Fibroblast of gingiva (primary cell): ENCODE data around the gene LRRC25.

Source experiments
- DNase-seq: peaks from one replicate; pipeline ENCODE4 v3.0.0-alpha.2; 2011; ENCODE audit warnings: low read depth

The LRRC25 gene

DNA sequence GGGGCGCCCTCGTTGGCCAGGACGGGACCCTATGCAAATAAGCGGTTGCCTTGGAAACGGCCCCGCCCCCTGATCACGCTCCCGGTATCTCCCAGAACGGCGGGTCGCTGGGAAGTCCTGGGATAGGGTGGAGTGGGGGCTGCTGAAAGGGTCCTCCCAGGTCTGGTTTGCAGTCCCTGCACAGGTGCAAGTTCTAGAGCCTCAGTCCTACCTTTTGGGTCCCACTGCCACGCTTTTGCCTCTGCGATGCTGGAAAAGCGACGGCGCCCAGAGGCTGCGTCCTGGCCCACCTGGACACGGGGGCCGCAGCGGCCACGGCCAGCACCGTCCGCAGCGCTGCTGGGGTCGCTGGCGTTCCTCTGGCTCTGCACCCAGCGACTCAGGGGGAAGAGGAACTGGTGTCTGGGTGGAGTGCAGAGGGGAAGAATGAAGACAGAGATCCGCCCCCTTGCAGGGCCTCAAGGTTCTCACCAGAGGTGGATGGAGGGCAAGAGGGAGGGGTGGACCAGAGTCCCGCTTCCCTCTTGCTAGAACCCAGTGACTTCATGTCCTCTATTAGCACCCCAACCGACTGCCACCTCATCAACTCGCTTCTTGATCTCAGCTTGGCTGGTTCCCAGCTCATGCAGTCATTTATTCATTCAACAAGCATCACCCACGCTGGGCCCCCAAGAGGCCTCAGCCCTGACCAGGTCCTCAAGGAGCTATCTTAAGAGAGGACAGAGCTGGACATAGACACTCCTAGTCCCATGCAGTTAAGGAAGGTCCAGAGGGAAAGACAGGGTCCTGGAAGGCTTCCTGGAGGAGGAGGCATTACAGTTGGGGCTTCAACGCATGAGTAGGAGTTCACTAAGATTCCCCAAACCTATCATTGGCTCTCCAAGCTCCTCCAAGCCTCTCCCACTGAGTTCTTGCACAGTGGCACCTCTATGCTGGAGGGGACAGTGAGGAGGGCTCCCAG lies at the start of gene LRRC25:
Gene LRRC25 (minus strand): TSS at position 381 of the 961 bp plus-strand sequence. CDS start 659 bp downstream, outside the sequence.
- DNase-seq, result no peak

GRCh38 chr19:18446811-18447359 lies 49.5 kb upstream of the LRRC25 start:
- DNase-seq, result no peak

GRCh38 chr19:18446145-18446810 lies 48.9 kb upstream of the LRRC25 start:
- no peak for DNase-seq

DNA sequence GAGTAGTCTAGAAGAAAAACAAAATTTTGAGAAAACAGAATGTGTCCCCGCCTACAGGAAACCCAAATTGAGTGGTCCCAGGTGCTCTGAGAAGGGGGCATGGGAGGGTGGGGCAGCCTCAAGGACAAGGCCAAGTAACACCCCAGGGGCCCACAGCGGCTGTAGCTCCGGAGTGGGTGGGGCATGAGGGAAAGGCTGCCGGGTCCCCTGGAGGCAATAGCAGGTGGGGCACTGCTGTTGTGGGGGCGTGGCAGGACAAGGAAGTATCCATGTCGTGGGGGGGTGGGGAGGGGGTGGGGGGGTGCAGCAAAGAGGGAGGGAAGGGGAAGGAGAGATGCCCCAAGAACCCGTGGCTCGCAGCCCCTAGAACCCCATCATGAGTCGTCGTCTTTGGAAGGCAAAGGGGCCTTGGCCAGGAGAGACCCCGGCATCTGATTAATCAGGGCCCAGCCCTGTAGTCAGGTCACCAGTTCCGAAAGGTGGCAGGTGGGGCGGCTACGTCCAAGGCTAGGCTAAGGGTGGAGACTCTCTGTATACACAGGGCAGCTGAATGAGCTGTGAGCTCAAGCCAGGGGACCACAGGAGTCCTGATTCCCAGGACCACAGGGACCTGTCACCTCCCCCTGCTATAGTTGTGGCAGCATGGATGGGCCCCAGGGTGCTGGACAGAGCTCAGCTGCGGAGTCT lies 48.0 kb upstream of the LRRC25 start:
- DNase-seq, result no peak

DNA sequence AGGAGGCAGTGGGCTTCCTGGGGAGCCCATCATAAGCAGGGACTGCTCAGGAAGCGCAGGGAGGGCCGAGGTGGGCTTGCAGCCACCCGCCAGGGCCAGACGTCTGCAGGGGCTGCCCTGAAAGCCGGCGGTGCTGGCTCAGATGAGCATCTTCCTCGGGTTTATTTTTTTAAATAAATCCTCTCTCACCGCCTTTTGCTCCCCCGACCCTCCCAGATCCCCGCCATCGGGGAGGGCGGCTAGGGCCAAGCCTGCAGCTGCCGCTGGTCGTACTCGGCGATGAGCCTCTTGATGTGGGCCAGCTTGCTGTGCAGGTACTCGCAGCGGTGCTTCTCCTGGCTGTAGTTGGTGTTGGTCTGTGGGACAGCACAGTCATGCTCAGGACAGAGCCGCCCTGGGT lies 47.1 kb upstream of the LRRC25 start:
- no peak for DNase-seq

GRCh38 chr19:18443831-18444230 lies 46.4 kb upstream of the LRRC25 start:
- no peak for DNase-seq

DNA sequence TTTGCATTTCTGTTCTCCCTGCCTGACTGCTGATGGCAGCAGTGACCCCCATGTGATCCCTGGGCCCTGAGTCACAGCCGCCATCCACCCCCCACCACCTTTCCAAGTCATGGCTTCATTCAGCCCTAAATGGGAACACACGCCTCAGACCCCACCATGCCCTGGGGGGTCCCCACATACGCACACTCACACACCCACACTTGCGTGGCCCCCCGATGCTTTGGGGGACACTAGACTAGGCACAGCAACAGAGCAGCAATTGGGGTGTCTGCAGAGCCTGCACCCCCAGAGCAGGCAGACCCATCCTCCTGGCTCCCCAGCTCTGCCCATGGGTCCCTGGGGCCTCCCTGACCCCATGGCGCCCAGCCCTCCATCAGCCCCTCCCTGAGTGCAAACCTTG lies 46.0 kb upstream of the LRRC25 start:
- DNase-seq, result no peak

- no peak for DNase-seq
These were observed 45.5 kb upstream of the LRRC25 start for GRCh38 chr19:18442941-18443340.

DNA sequence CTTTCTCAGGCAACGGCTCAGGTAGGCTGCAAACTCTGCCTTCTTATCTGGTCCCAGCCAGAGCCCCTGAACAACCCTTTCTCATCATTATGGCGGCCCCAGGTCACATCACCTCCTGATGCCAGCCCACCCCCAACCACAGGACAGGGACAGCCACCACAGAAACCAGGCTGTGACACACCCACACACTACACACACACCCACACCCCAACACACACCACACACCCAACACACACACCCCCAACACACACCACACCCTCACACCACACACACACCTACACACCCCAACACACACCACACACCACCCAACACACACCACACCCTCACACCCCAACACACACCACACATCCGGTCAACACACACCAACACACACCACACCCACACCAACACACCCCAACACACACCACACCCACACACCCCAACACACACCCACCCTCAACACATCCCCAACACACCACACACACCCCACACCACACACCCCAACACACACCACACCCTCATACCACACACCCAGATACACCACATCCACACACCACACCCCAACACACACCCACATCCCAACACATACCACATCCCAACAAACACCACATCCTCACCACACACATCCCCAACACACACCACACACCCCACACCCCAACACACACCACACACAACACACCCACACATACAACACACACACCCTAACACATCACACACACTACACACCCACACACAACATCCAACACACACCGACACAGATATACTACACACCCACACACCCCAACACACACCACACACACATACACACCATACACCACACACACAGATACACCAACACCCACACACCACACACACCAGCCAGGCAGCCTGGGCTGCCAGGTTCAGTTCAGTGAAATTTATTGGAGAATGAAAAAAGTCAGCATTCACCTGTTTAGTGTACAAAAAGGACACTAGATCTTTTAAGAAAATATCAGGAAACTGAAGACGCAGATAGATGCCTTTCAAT lies 44.7 kb upstream of the LRRC25 start:
- DNase-seq, result no peak

- DNase-seq, result no peak
These were observed 43.7 kb upstream of the LRRC25 start for GRCh38 chr19:18440936-18441803.

DNA sequence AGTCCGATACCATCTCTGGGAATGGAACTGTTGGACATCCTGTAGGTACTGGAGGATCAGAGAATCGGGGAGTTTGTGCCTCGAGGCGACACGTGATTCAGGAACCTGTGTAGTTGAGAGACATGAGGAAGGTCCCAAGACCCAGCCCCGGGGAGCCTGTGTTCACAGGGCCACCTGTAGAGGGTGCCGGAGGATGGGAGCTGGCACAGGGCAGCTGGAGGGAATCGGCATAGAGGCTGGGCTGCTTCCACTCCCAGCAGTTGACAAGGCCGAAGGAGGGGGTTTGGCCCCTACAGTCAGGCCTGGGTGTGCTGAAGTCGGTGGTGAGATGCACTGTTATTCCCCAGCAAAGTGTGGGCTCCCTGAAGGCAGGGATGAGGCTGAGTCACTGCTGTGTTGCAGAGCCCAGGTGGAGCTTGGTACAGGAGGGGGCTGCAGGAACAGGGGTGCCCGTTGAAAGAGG lies 43.0 kb upstream of the LRRC25 start:
- DNase-seq, result no peak

- no peak for DNase-seq
These were observed 42.5 kb upstream of the LRRC25 start for GRCh38 chr19:18439910-18440237.

DNA sequence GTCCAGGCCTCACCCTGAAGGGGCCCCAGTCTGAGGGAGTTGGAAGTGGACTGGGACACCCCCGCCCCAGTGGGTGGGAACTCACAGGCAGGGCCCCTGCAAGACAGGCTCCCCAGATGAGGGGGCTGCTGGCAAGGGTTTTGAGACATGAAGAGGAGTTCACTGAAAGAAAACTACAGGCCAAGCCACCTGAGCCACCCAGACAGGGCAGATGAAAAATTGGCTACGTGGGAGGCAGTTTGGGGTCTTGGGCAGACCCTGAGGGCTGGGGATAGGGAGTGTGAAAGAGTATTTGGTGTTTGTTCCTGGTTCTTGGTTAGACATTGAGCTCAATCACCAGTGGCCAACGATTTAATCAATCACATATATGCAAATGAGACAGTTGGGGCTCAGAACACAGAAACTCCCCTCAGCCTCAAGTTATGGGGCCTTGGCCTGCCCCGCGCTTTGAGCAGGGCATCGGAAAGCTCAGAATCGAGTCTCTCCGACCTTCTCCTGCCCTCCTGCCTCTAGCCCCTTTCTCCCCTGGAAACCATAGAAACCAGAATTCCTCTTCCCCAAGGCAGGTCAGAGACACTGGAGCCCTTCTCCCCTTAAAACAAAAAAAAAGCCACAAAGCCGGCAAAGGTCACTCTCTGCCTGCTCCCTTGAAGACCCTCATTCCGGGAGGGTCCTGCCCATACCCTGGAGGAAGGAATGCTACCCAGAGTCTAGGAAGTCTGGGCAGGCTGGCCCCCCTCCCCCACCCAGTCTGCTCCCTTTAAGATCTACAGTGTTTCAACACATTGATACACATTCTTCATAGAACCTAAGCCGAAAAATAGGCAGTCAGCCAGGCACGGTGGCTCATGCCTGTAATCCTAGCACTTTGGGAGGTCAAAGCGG lies 41.8 kb upstream of the LRRC25 start:
- peak; percentile 61 for DNase-seq

DNA sequence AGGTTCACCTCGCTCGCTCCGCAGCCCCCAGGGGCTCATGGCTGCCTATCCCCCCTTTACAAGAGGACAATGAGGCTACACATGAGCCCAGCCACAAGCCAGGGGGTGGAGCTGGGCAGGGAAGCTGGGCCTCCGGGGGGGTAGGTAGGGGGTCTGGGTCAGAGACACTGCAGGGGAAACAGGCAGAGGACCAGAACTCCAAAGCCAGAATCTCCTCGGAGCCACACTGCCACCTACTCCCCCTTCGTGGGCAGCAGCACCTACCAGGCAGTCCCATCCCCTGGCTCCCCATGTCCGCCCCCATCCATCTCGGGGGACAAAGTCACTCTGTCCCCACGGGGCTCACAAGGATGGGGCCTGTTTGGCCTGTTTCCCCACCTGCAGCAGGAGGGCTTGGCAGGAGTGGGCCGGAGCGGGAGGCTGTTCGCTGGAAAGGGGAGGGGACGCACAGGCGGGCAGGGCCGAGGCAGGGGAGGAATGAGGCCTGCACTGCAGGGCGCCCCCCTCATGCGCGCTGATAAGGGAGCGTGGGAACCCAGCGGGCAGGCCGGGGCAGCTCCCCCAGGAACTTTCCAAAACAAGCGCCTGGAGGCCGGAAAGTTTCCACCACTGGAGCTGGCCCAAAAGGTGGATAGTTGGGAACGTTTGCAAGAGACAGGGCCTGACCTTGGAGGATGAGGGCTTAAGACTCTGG lies 41.1 kb upstream of the LRRC25 start:
- DNase-seq, result no peak

- DNase-seq, result no peak
These were observed 40.3 kb upstream of the LRRC25 start, which contains the start of gene ISYNA1 for GRCh38 chr19:18437491-18438330. Gene ISYNA1, minus strand, starts transcription at chr19:18438133. Its CDS starts 154 bp downstream, at chr19:18437979.

DNA sequence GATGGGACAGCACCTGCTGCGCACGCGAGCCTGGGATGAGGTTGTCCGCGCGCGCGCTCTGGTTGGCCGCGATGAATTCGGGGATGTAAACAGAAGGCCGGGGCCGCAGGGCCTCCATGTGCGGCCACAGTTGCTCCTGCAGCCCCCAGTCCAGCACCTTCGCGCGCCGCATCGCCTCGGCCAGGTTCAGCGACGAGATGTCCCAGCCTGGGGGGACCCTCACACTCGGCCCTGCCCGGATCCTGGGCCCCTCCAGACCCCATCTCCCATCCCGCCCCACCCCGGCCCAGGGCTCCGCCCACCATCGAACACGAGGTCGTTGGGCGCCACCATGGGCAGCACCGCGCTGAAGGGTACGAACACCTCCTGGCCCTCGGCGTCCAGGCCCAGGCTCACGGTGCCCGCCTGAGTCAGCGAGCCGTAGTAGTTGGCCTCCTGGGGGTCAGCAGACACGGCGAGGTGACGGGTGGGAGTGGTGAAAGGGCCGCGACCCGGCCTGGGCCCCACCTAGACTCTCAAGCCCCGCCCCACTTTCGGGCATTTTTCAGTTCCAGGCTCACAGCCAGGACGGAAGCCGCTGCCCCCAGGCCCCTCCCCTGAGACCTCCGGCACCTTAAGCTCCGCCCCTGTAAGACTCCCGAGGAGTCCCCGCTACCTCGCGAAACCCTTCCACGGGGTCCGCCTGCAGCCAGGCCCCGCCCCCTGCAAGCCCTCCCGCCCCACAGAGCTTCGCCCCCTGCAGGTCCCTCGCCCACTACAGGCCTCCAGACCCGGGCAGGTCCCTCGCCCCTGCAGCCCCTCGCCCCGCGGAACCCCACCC lies 39.5 kb upstream of the LRRC25 start:
- DNase-seq, result peak; percentile 62
